ENCODE data around the gene SCAF1. TPM values are rescaled to one million over a fixed set of nuclear protein-coding genes. Genes with fewer than 3 reads are reported as not detected.

Gene SCAF1
- total RNA-seq, 1 donor from 2014 or later: 67.9 TPM

DNA sequence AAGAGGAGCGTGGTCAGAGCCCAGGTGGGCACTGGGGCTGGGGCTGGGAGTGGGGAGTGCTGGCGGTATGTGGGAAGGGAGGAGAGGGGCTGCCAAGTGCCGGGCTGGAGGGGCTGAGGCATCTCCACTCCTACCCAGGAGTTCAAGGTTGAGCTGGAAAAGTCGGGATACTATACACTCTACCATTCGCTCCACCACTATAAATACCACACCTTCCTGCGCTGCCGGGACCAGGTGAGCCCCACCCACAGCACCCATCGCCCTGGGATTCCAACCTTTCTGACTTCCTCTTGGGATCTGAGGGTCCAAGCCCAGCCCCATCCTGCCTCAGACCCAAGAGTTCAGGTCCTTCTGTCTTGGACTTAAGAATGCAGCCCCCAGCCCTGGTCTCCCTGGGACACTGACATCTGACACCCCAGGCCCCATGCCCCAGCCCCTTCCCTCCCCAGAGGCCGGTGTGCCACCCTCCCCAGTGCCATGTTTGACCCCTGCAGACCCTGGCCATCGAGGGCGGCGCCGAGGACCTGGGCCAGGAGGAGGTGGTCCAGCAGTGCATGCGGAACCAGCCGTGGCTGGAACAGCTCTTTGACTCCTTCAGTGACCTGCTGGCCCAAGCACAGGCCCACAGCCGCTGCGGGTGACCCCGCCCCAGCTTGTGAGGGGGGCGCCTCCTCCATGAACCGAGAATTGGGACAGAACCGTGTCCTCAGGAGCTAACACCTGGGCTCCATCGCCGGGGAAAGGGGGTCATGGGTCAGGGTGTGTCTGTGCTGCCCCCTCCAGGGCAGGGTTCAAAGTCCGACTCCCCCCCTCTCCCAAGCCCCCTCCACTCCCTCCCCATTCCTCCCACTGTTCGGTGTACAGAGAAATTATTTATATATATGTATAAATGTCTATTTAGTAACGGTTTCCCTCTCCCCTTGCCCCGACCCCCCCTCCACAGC, 16.8 kb upstream of the SCAF1 start:
- Histone ChIP-seq H3K4me1 (no peaks in the 10 kb centered on the region), H3K27ac (no peak overlapping the region), H3K27me3 (no peaks in the 10 kb centered on the region), H3K9me3 (no peaks in the 10 kb centered on the region), H3K4me3 (no peak overlapping the region), H3K36me3 (peaks cover 34% of the 10 kb centered on the region)
- ATAC-seq: peak; percentile 8
- no peak for DNase-seq
- TF ChIP-seq, protein P1, sequence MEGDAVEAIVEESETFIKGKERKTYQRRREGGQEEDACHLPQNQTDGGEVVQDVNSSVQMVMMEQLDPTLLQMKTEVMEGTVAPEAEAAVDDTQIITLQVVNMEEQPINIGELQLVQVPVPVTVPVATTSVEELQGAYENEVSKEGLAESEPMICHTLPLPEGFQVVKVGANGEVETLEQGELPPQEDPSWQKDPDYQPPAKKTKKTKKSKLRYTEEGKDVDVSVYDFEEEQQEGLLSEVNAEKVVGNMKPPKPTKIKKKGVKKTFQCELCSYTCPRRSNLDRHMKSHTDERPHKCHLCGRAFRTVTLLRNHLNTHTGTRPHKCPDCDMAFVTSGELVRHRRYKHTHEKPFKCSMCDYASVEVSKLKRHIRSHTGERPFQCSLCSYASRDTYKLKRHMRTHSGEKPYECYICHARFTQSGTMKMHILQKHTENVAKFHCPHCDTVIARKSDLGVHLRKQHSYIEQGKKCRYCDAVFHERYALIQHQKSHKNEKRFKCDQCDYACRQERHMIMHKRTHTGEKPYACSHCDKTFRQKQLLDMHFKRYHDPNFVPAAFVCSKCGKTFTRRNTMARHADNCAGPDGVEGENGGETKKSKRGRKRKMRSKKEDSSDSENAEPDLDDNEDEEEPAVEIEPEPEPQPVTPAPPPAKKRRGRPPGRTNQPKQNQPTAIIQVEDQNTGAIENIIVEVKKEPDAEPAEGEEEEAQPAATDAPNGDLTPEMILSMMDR (IDR thresholded peaks at IDR 0.05): no peak
- intact Hi-C loops (cut with DNase I): no loop called here

- intact Hi-C loops (cut with DNase I): no loop called here
- H3K27ac ChIP-seq: no peak overlapping the region
Observed at GRCh38 chr19:49626226-49626625, 15.8 kb upstream of the SCAF1 start.

DNA sequence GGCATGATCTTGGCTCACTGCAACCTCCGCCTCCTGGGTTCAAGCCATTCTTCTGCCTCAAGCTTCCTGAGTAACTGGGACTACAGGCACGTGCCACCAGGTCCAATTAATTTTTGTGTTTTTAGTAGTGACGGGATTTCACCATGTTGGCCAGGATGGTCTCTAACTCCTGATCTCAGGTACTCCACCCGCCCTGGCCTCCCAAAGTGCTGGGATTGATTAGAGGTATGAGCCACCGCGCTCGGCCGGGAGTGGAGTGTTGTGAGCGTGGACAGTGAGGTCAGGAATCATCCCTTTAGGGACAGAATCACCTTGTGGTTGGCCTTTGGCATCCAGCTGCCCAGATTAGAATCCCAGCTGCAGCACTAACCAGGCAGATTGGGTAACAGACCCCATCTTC, 12.3 kb upstream of the SCAF1 start:
- intact Hi-C loops (cut with DNase I): no loop called here
- Histone ChIP-seq H3K27ac (peak overlapping the region; percentile 26), H3K4me3 (no peak overlapping the region)

More at GRCh38 chr19:49626226-49626625, 15.8 kb upstream of the SCAF1 start:
- DNase-seq (no peak), ATAC-seq (peak; percentile 81)
- Histone ChIP-seq H3K4me1 (no peaks in the 10 kb centered on the region), H3K4me3 (no peak overlapping the region), H3K27me3 (no peaks in the 10 kb centered on the region), H3K36me3 (peaks cover 32% of the 10 kb centered on the region), H3K9me3 (no peaks in the 10 kb centered on the region)
- TF ChIP-seq, protein P1 (IDR thresholded peaks at IDR 0.05): no peak

DNA sequence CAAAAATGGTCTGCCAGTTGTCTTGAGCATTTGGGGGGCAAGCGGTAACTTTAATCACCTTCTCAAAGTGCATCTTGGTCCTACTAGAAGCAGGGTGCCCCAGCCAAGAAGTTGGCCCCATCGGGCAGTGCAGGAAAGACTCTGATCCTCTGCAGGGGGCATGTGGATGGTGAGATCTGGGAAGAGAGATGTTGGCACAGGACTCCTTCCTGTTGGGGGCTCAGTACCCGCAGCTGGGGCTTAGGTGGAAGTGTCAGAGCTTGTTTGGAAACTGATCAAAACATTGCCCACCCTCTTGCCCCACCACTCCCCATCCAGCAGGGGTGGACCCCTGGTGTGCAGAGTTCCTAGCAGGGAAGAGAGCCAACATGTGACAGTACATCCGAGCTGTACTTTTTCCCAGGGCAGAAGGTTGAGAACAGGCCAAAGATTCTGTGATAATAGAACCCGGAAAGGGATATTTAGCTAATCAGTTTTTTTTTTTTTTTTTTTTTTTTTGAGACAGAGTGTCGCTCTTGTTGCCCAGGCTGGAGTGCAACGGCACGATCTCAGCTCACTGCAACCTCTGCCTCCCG, 10.9 kb upstream of the SCAF1 start:
- intact Hi-C loops (cut with DNase I): no loop called here

More for the DNA sequence above, 12.3 kb upstream of the SCAF1 start:
- no peaks in the 10 kb centered on the region for H3K9me3 ChIP-seq
- DNase-seq: no peak
- peaks cover 17% of the 10 kb centered on the region for H3K36me3 ChIP-seq
- no peak for ATAC-seq
- TF ChIP-seq, protein P1 (IDR thresholded peaks at IDR 0.05): no peak
- H3K27me3 ChIP-seq: no peaks in the 10 kb centered on the region
- H3K4me1 ChIP-seq: no peaks in the 10 kb centered on the region

DNA sequence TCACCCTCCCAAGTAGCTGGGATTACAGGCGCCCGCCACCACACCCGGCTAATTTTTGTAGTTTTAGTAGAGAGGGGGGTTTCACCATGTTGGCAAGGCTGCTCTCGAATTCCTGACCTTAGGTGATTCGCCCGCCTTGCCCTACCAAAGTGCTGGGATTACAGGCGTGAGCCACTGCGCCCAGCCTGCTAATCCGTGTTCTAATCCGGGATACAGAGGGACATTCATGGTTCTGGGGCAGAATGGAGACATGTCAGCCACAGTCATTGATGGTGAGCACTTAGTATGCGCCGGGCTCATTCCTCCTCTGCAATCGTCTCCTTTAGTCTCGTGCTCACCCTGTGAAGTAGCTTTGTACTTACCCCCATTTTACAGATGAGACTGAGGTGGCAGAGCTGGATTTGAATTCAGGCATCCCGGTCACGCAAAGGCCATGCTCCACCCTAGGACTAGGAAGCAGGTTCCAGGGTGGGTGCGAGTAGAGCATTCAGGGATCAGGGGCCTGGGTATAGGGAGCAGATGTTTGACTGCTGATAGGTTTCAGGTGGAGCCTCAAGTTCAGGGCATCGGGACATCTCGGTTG, 10.3 kb upstream of the SCAF1 start:
- intact Hi-C loops (cut with DNase I): no loop called here
- Histone ChIP-seq H3K27ac (peak overlapping the region; percentile 9), H3K4me1 (peaks cover 3% of the 10 kb centered on the region), H3K27me3 (no peaks in the 10 kb centered on the region), H3K4me3 (no peak overlapping the region), H3K9me3 (no peaks in the 10 kb centered on the region), H3K36me3 (peaks cover 4% of the 10 kb centered on the region)
- ATAC-seq: no peak
- TF ChIP-seq, protein P1 (IDR thresholded peaks at IDR 0.05): no peak
- DNase-seq: no peak

More for the DNA sequence above, 10.9 kb upstream of the SCAF1 start:
- no peak overlapping the region for H3K4me3 ChIP-seq
- no peaks in the 10 kb centered on the region for H3K9me3 ChIP-seq
- DNase-seq (no peak), ATAC-seq (peak; percentile 5)
- peaks cover under 1% of the 10 kb centered on the region for H3K4me1 ChIP-seq
- no peaks in the 10 kb centered on the region for H3K27me3 ChIP-seq
- peaks cover 9% of the 10 kb centered on the region for H3K36me3 ChIP-seq
- TF ChIP-seq, protein P1 (IDR thresholded peaks at IDR 0.05): no peak
- peak overlapping the region; percentile 9 for H3K27ac ChIP-seq

Measured in upper lobe of right lung (tissue), 1 donor.